Endothelial cell of umbilical vein (primary cell): ENCODE measurements around the gene PNKD.

Experiments
- JUN ChIP-seq: IDR thresholded peaks from 2 replicates; pipeline ENCODE4 v1.6.1; 2011; ENCODE audit warnings: borderline replicate concordance, low read depth; ENCODE audit not compliant: insufficient read length, insufficient read depth
- POLR2AphosphoS5 ChIP-seq: IDR thresholded peaks from 2 replicates; pipeline ENCODE4 v1.6.1; 2012; ENCODE audit warnings: low read depth, mild to moderate bottlenecking, control low read depth, low read length, moderate library complexity; ENCODE audit not compliant: insufficient read depth
- TF ChIP-seq, protein P1 (sequence below), 2 donors: IDR thresholded peaks; 1 replicate in 1 of 2; 2 replicates in 1 of 2; pipeline ENCODE4 v1.5.1; 2011; ENCODE audit warnings: low read length in 2 of 2, mild to moderate bottlenecking in 2 of 2, moderate library complexity in 2 of 2, control low read depth in 1 of 2, inconsistent platforms in 1 of 2, low read depth in 1 of 2; ENCODE audit not compliant: insufficient read depth in 1 of 2; ENCODE audit errors: extremely low read depth in 1 of 2

DNA sequence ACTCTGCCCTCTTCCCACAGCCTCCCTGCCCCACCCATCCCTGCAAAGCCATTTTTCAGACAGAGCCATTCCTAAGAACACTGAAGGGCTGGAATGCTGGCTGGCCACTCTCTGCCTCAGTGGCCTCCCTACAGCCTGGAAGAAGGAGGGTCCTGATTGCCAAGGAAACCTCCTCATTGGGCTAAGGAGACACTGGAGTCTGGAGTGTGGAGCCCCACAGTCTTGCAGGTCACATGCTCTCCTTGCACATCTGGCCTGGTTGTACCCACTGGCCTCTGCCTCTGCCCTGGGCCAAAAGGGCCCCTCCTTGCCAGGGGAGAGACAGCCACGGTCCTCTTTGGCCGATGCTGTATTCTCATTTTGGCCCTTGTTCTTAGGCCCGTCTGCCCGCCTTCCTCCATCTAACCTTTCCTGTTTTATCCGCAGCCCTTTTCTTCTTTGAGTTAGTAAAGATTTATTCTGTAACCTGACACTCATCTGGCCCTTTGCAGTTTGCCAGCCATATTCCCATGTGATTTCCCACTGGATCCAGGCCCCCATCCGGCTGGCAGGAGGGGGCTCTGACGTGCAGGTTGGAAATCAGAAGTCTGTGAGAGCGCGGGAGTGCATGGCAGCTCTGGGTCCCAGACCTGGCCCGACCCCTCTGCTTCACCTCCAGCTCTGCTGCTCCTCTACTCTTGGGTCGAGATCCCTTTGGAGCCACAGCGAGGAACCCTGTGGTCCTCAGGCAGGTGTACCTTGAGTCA, 75.3 kb downstream of the PNKD start:
- TF ChIP-seq, protein P1, sequence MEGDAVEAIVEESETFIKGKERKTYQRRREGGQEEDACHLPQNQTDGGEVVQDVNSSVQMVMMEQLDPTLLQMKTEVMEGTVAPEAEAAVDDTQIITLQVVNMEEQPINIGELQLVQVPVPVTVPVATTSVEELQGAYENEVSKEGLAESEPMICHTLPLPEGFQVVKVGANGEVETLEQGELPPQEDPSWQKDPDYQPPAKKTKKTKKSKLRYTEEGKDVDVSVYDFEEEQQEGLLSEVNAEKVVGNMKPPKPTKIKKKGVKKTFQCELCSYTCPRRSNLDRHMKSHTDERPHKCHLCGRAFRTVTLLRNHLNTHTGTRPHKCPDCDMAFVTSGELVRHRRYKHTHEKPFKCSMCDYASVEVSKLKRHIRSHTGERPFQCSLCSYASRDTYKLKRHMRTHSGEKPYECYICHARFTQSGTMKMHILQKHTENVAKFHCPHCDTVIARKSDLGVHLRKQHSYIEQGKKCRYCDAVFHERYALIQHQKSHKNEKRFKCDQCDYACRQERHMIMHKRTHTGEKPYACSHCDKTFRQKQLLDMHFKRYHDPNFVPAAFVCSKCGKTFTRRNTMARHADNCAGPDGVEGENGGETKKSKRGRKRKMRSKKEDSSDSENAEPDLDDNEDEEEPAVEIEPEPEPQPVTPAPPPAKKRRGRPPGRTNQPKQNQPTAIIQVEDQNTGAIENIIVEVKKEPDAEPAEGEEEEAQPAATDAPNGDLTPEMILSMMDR (IDR thresholded peaks at IDR 0.05; ENCODE audit: extremely low read depth in 1 of 2, insufficient read depth in 1 of 2, low read depth in 1 of 2, low read length in 2 of 2), result no peak
- no peak for TF ChIP-seq POLR2AphosphoS5
- no peak for TF ChIP-seq JUN
